OCI-LY1 (cell line): Measurements from ENCODE around the gene C15orf61.

Source experiments
- H2AFZ ChIP-seq: fragments of 200-600 bp; sonication (generic), shearing (Covaris generic); 2 replicates; pipeline ENCODE4 v1.6.0; 2014; ENCODE audit warnings: antibody characterized with exemption, mild to moderate bottlenecking, low read length
- H3F3A ChIP-seq: fragments of 200-600 bp; sonication (generic), shearing (Covaris generic); 2 replicates; pipeline ENCODE4 v1.6.0; 2014; ENCODE audit warnings: mild to moderate bottlenecking, antibody characterized with exemption, low read length, moderate library complexity; ENCODE audit not compliant: insufficient read depth
- H3K27ac ChIP-seq: fragments of 200-600 bp; sonication (generic); 2 replicates; pipeline ENCODE4 v1.5.1; 2014; ENCODE audit warnings: low read length, mixed run types, mild to moderate bottlenecking, low read depth; ENCODE audit not compliant: poor library complexity, severe bottlenecking
- H3K27me3 ChIP-seq: fragments of 200-600 bp; sonication (generic); 2 replicates; pipeline ENCODE4 v1.6.0; 2014; ENCODE audit warnings: antibody characterized with exemption, mild to moderate bottlenecking, low read length, moderate library complexity; ENCODE audit not compliant: insufficient read depth
- H3K36me3 ChIP-seq: fragments of 200-600 bp; sonication (generic); 2 replicates; pipeline ENCODE4 v1.6.1; 2014; ENCODE audit warnings: mild to moderate bottlenecking, antibody characterized with exemption, low read length, moderate library complexity, mixed read lengths; ENCODE audit not compliant: insufficient read depth
- H3K4me1 ChIP-seq: fragments of 200-600 bp; sonication (generic); 2 replicates; pipeline ENCODE4 v1.5.1; 2014; ENCODE audit warnings: mild to moderate bottlenecking, low read length, moderate library complexity; ENCODE audit not compliant: insufficient read depth, severe bottlenecking
- H3K4me2 ChIP-seq: fragments of 200-600 bp; sonication (generic), shearing (Covaris generic); 2 replicates; pipeline ENCODE4 v1.6.1; 2014; ENCODE audit warnings: low read length
- H3K4me3 ChIP-seq: fragments of 200-600 bp; sonication (generic); 2 replicates; pipeline ENCODE4 v1.5.1; 2014; ENCODE audit warnings: low read length, low read depth, mild to moderate bottlenecking, mixed read lengths; ENCODE audit not compliant: poor library complexity, severe bottlenecking
- H3K79me2 ChIP-seq: fragments of 200-600 bp; shearing (Covaris generic); 2 replicates; pipeline ENCODE4 v1.6.1; 2016; ENCODE audit warnings: mixed run types, low read length, mixed read lengths; ENCODE audit not compliant: insufficient read depth
- H3K9ac ChIP-seq: fragments of 200-600 bp; sonication (generic), shearing (Covaris generic); 2 replicates; pipeline ENCODE4 v1.6.1; 2014; ENCODE audit warnings: mild to moderate bottlenecking, low read length, mixed read lengths
- H3K9me2 ChIP-seq: fragments of 200-600 bp; sonication (generic), shearing (Covaris generic); 2 replicates; pipeline ENCODE4 v1.6.1; 2014; ENCODE audit warnings: low read depth, mild to moderate bottlenecking, low read length, mixed read lengths
- H3K9me3 ChIP-seq: fragments of 200-600 bp; shearing (Covaris generic); 2 replicates; pipeline ENCODE4 v1.6.1; 2014; ENCODE audit warnings: low read length, mixed read lengths
- H4K20me1 ChIP-seq: fragments of 200-600 bp; sonication (generic), shearing (Covaris generic); 2 replicates; pipeline ENCODE4 v1.6.0; 2016; ENCODE audit warnings: mild to moderate bottlenecking, low read length; ENCODE audit not compliant: insufficient read depth
- EZH2 ChIP-seq: fragments of 200-600 bp; sonication (generic), shearing (Covaris generic); IDR thresholded peaks from 2 replicates; pipeline ENCODE4 v1.8.0; 2017; ENCODE audit warnings: borderline replicate concordance, mixed run types, mild to moderate bottlenecking, antibody characterized with exemption, low read length, moderate library complexity, mixed read lengths
- TF ChIP-seq, protein P1 (sequence below): fragments of 200-600 bp; sonication (generic), shearing (Covaris generic); IDR thresholded peaks from 2 replicates; pipeline ENCODE4 v1.5.1; 2017; ENCODE audit warnings: mild to moderate bottlenecking, antibody characterized with exemption, low read length, moderate library complexity, mixed read lengths

Gene C15orf61

DNA sequence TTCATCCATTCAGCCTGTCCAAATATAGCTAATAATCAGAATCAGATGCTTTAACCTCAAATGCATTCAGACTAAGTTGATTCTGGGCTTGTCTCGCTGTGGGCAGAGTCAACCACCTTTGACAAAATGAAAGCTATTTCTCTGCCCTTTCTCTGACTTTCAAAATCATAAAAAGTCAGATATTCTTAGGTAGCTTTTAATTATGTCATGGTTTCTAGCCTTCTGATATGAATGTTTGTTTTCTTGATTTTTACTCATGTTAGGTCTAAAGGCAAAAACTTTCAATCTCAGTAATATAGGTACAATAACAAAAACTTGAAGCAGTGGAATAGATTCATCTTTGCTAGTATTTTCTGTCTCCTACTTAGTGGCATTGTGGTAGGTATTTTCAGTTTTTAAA, 25.3 kb upstream of the C15orf61 start:
- peaks cover 9% of the 10 kb centered on the region for H3K4me1 ChIP-seq
- H4K20me1 ChIP-seq, result no peaks in the 10 kb centered on the region
- H3K9me3 ChIP-seq, result no peaks in the 10 kb centered on the region
- H3K9ac ChIP-seq, result no peak overlapping the region
- no peaks in the 10 kb centered on the region for H3F3A ChIP-seq
- H3K9me2 ChIP-seq, result no peaks in the 10 kb centered on the region
- H3K4me2 ChIP-seq, result no peak overlapping the region
- no peaks in the 10 kb centered on the region for H3K79me2 ChIP-seq
- no peak overlapping the region for H3K27ac ChIP-seq
- H2AFZ ChIP-seq, result no peak overlapping the region
- H3K36me3 ChIP-seq, result no peaks in the 10 kb centered on the region
- no peak overlapping the region for H3K4me3 ChIP-seq
- no peaks in the 10 kb centered on the region for H3K27me3 ChIP-seq
- TF ChIP-seq EZH2, result no peak
- TF ChIP-seq, protein P1, sequence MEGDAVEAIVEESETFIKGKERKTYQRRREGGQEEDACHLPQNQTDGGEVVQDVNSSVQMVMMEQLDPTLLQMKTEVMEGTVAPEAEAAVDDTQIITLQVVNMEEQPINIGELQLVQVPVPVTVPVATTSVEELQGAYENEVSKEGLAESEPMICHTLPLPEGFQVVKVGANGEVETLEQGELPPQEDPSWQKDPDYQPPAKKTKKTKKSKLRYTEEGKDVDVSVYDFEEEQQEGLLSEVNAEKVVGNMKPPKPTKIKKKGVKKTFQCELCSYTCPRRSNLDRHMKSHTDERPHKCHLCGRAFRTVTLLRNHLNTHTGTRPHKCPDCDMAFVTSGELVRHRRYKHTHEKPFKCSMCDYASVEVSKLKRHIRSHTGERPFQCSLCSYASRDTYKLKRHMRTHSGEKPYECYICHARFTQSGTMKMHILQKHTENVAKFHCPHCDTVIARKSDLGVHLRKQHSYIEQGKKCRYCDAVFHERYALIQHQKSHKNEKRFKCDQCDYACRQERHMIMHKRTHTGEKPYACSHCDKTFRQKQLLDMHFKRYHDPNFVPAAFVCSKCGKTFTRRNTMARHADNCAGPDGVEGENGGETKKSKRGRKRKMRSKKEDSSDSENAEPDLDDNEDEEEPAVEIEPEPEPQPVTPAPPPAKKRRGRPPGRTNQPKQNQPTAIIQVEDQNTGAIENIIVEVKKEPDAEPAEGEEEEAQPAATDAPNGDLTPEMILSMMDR, result no peak

DNA sequence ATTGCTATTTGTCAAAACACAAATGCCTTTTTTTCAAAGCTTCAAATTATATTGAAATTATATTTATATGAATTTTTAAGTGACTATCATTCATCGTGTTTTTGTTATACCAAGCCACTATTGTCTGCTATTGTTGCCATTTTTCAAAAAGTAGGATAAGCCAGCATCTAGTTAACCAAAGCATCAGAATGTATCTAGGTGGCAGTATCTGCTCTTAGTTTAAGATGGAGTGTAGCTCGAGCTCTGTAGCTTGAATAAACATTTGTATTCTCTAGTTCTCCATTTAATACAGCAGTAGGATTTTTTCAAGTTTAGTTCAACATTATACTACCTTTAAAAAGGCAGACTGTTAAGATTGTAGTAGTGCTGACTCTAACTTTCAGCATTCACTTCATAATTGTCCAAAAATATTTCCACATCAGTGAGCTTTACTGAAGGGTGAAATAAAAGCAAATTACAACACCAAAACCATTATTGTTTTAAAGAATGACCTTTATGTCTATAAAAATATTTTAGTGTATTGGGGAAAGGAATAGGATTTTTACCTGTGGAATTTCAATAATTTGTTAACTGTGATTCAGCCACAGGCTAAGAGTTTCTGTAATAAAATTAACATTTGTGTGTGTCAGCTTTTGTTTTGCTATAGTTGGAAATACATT, 19.6 kb upstream of the C15orf61 start:
- Histone ChIP-seq H3K4me3 (peak overlapping the region; percentile 47), H3F3A (no peaks in the 10 kb centered on the region; the same call in 1 of the 2 replicates), H3K9me2 (no peaks in the 10 kb centered on the region), H3K4me1 (peaks cover 42% of the 10 kb centered on the region), H3K36me3 (no peaks in the 10 kb centered on the region), H3K27me3 (no peaks in the 10 kb centered on the region), H3K9ac (peak overlapping the region; percentile 45), H3K27ac (peak overlapping the region; percentile 92), H3K9me3 (no peaks in the 10 kb centered on the region), H4K20me1 (no peaks in the 10 kb centered on the region), H3K4me2 (peak overlapping the region; percentile 67), H2AFZ (peak overlapping the region; percentile 50; the same call in 1 of the 2 replicates), H3K79me2 (no peaks in the 10 kb centered on the region)
- no peak for TF ChIP-seq EZH2
- TF ChIP-seq, protein P1, result peak; percentile 67

DNA sequence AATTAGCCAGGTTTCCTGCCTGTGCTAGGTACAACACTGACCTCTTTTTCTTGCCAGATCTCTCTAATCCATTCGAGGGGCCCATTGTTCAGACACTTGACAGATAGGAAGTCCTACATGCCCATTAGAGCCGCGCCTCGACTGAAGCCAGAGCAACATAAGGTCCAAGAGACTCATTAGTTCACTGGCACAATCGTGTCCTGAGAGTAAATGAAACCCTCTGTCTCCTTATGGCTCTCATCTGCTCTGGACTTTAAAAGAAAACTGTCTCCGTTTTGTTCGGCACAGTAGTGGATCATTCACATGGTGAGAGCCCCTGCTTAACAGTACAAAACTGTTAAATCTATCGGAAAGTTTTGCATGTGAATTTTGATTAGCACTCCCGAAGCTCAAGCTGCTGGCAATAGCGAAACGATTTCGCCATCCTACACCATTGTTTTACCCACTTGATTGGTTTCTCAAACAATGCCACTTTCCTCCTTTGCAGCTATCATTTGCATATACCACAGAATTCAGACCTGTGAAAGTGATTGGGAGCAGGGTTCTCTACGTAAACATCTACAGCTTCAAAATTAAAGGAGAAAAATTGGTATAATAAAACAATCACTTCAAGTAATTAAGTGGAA, 19.0 kb upstream of the C15orf61 start:
- H3K9me2 ChIP-seq, result no peaks in the 10 kb centered on the region
- no peaks in the 10 kb centered on the region for H4K20me1 ChIP-seq
- H3K9me3 ChIP-seq, result no peaks in the 10 kb centered on the region
- peak overlapping the region; percentile 45 for H3K9ac ChIP-seq
- peak overlapping the region; percentile 47 for H3K4me3 ChIP-seq
- no peaks in the 10 kb centered on the region; the same call in 1 of the 2 replicates for H3F3A ChIP-seq
- H3K36me3 ChIP-seq, result no peaks in the 10 kb centered on the region
- H2AFZ ChIP-seq, result peak overlapping the region; percentile 50
- peak overlapping the region; percentile 92 for H3K27ac ChIP-seq
- peak overlapping the region; percentile 67 for H3K4me2 ChIP-seq
- H3K79me2 ChIP-seq, result no peaks in the 10 kb centered on the region
- no peaks in the 10 kb centered on the region for H3K27me3 ChIP-seq
- peaks cover 47% of the 10 kb centered on the region for H3K4me1 ChIP-seq
- TF ChIP-seq, protein P1, result no peak
- TF ChIP-seq EZH2, result no peak
